Stimulated activated CD4-positive, alpha-beta T cell treated with anti-CD3 and anti-CD28 coated beads, Interleukin-1b, Interleukin-23, amount 100 ng/mL, for 24 hours (primary cell): ENCODE measurements around the gene SOX13.

ENCODE experiments used
- DNase-seq, 4 experiments: peaks; one replicate each; pipeline ENCODE4 v3.0.0-alpha.2; 2020; ENCODE audit warnings: low read depth in 4 of 4, low spot score in 1 of 4

SOX13 gene

DNA sequence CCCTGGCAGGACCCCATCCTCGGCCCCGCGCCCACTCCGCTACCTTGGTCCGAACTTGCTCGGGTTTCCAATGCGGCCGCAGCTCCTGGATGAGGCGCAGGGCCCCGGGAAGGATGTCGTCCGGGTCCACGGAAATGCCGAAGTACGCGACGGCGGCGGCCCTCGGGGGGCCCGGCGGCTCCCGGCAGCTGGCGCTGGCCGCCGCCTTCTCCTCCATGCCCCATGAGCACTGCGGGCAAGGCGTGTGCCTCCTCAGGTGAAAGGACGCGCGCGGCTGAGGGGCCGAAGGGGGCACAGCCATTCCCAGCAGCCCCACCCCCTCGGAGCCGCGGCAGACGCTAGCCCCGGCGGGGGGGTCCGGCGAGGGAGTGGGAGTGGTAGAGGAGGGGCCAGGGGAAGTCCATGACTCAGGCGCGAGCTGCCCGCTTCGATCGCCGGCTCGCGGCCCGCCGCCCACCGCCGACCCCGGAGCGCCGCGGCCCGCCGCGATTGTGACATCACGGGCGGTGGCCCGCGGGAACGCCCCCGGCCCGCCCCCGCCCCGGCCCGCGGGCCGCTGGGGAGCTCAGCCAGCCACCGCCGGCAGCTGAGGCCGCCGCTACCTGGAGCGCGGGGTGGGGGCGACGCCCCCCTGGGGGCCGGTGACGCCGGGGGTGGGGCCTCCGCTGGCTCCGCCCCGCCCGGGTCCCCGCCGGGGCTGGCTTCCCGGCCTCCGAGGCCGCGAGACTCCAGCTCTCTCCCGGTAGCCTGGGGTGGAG lies 78.8 kb downstream of the SOX13 start, which contains the start of gene ETNK2:
TSS of gene ETNK2 (minus strand) at position 493 of the 758 bp plus-strand sequence. CDS start at position 301, 192 bp downstream.
- DNase-seq = peak; percentile 5 to 28 (median 22)

DNA sequence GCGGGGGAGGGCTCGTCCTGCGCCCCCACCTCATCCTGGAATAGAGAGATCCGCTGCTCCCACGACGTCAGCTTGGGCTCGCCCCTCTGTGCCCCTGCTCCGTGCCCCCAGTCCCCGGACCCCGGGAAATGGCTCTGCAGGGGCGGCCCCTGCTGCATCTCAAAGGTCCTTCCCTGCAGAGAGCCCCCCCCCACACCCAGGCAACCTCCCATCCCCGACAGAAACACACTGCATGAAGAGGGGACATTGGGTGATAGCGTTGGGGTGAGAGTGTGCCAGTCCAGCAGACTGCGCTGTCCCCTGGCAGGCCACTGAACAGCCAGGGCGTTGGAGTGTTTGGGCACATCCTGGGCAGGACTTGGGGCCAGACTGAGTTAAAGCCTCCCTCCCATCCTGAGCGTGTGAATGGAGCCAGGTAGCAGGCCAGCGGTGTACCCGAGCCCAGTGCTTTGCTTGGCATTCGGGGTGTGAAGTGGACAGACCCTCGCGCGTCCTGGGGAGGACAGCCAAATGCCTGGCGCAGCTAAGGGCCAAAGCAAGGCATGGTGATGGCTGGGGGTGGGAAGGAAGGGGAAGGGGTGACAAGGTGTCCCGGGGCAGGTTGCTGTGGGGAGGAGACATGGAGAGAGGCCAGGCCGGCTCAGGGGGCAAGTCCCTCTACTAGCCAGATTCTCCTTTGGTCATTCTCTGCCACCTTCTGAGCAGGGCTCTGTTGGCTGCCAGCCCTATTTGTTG lies 79.6 kb downstream of the SOX13 start:
- DNase-seq = no peak

DNA sequence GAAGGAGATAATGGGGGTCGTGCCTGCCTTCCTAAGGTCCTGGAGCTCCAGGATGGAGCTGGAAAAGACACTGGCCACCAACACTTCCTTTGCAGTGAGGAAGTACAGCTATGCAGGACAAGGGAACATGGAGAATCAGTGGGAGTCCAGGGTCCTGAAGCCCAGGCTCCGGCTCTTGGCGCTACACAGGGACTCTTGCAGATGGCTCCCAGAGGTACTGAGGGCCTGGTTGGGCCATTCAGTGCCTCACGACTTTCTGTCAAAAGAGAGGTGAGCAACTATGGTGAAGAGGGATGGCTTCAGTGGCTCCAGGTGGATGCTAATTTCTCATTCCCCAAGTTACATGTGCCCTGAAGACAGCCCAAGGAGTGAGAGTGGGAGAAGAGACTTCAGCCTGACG lies 80.8 kb downstream of the SOX13 start:
- no peak for DNase-seq

- DNase-seq = no peak
Measured at GRCh38 chr1:204154568-204155255, 81.8 kb downstream of the SOX13 start.

DNA sequence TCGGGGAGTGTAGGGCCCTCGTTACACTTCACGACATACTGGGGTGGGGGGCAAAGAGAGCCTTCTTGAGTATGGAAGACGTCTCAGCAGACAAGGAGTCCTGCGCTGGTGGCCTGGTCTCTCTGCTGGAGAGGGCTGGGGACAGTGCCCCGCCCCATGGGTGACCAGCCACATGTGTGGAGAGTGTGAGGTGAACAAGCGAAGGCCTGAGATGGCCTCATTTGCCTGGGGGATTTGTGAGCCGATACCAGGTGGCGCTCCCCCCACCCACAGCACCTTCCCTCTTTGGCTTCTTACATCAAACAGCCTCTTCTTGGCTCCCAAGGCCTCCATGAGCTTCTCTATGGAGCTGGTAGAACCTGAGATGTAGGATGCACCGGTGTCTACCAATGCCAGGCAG lies 83.0 kb downstream of the SOX13 start:
- no peak for DNase-seq

GRCh38 chr1:204157962-204158361 lies 85.0 kb downstream of the SOX13 start:
- no peak for DNase-seq

DNA sequence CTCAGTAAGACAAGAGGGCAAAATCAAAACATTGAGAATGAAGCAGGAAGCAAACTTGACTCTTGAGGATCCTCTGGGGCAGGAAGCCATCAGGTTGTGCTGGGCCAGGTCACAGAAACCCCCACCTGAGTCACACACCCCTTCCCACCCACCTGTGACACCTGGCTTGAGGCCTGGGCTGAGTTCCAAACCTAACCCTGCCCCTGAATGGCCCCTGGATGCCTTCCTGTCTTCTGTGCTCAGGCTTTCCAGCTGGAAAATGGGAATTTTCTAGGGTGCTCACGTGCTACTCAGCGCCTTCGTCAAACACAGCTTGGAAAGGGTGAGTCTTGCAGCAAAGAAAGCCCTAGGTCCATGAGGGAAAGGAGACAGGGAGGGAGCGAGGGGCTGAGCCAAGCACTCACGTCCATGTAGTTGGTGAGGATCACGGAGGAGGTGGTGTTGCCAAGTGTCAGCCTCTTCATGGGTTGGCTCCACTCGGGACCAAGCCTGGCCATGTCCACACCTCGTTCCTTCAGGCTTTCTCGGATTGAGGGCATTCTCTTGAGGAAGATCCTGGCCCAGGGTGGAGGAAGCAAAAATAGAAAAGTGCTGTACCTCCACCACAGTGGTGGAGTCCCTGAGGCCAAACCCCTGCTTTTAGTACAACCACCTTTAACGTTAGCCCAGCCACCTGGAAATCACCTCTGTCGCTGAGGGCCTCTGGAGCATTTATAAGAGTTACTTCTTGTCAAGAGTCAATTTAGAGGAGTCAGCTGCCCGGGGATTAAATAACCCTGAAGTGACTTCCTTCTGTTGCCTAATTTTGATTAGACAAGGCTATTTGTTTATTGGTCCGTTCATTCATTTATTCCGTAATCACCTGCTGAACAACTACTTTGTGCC lies 88.9 kb downstream of the SOX13 start:
- no peak for DNase-seq

- peak; percentile 54 to 69 (median 66) for DNase-seq
Measured at GRCh38 chr1:204162494-204163074, 89.7 kb downstream of the SOX13 start.

GRCh38 chr1:204166219-204166618 lies 93.3 kb downstream of the SOX13 start, which contains the start of gene REN:
REN (minus strand) TSS chr1:204166337; CDS start chr1:204166293, 44 bp downstream.
- DNase-seq = no peak

DNA sequence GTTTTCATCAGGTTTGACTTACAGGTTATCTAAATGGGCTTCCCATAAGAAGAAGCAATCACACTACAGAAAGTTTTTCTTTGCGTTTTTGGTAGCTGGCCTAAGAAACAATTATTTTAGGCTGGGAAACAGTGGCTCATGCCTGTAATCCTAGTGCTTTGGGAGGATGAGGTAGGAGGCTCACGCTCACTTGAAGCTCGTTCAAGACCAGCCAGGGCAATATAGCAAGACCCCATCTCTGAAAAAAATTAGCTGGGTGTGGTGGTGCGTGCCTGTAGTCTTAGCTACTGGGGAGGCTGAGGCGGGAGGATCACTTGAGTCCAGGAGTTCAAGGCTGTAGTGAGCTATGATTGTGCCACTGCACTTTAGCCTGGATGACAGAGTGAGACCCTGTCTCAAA lies 94.8 kb downstream of the SOX13 start:
- DNase-seq = no peak

DNA sequence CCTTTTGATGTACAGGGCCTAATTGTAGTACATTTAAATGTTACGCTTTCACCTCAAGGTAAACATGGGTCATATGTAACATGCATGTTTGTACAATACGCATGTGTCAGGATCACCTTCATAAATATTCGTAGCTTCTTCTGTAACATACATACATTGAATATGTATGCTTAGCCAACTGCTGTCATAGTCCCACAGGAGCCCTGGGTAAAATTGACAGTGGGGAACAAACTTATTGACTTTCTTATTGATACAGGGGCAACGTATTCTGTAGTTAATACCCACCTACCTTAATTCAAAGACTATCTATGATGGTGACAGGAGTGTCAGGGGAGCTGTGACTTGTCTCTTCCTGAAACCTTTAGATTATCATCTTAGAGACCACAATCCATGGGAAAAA lies 96.9 kb downstream of the SOX13 start:
- DNase-seq = no peak

DNA sequence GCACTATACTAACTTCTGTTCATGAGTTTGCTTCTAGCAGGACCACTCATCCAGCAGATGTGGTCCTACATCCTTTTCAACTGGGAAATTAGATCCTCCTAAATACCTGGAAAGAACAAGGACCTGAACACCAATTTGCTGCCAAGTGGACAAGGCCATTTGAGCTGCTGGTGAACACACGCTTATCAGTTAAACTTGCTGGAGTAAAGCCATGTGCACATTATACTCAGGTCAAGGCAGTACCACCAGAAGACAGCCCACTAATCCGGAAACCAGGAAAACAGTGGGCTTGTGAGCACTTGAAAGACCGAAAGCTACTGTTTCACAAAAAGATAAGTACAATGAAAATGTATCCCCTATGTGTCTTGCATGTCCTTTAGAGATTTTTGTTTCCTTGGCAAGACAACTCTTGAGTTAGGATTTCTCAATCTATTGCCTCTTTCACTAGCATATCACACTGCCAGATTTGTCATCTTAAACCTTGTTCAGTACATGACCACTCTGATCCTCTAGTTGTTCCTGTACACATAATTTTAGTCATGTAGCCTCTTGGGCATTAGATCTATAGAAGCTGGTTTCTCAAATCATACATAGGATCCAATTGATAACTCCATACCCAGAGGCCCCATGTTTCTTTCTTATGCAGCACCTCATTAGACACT lies 97.7 kb downstream of the SOX13 start:
- no peak for DNase-seq

DNA sequence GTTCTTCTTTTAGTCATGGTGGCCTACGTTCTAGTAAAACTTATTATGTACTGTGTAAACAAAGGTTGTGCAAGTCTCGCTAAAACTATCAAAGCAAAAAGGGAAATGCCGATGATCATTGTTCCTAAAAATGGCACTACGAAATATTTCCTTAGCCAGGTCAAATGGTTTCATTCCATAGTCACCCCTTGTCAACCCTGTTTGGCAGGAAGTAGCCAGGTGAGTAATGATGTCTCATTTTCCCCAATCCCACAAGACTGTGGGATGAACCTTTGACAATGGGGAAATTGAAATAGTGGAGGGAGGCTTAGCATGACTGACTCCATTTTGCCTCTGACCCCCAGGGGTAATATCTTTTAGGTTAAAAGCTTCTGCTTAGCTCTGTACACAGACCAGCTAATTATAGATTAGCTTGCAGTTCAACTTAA lies 98.8 kb downstream of the SOX13 start:
- DNase-seq = no peak

DNA sequence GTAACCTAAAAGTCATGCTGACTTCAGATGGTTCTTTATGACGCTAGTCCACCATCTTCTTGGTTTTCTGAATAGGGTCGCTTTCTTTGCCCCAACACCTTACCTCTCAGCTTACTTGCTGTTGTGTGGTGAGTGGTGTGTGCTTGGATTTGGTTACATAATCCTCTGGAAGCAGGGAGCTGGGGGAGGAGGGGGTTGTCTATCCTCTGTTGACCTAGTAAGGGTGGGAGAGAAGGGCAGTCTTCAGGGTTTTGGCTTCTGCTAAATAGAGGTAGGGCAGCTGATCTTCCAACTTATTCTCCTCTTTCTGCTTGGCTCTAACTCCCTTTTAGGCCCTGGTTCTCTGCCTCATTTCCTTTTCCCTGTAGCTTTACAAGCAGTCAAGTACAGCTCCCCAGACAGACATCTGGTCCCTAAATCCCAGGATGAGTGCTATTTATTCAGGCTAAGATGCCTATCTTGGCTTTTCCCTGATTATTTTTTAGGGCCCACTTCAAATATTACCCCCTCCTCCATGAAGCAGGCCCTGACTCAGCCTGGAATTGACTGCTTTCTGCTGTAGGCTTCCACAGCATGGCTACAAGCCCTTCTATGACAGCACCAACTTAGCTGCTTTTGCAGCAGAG lies 99.6 kb downstream of the SOX13 start:
- DNase-seq = no peak

DNA sequence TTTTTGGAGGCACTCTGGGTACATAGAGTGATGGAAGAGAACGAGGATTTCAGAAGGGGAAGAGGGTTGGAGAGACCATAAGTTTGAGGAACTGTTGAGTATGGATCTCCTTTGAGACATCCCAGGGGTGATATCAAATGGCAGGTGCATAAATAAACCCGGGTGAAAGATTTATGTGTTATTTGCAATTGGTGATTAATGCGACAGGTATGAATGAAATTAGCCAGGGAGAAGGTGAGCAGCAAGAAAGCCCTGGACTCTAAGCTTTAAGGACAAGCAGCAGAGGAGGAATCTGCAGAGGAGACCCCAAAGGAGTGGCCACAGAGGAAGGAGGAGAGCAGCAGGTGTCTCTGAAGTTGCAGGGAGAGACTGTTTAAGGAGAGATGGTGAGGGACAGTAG lies 102.0 kb downstream of the SOX13 start:
- no peak for DNase-seq

DNA sequence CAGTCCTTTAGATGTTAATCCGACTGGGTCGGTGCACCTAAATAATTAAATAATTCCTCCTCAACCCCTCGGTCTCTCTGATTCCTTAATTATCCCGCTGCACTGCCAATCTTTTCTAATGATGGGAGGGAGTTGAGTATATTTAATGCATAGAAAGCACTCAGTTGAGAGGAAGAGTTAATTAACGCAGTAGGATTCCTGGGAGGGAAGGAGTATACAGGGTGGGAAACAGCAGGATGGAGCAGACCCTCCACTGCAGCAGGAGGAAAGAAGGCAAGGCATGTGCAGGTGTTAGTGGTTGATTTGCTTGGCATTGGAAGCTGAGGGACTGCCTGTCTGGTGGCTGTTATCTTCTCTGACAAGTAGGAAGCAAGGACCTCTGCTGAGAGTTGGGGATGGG lies 103.1 kb downstream of the SOX13 start:
- DNase-seq = no peak

- no peak for DNase-seq
Measured at GRCh38 chr1:204177133-204177532, 104.2 kb downstream of the SOX13 start.
